H1 (cell line): ENCODE results near the gene RMDN3. TPM values are rescaled to one million over a fixed set of nuclear protein-coding genes. Genes with fewer than 3 reads are reported as not detected.
A peak's percentile ranks its signal among the peaks of the same experiment; 100 is the strongest.

ENCODE experiments used
- CTCF ChIA-PET: fragments of 300-600 bp; sonication (Branson Sonifier 250); formaldehyde crosslinking; loops from one replicate; lab custom pipeline; 2021; ENCODE audit not compliant: partially characterized antibody; lab: Charles Lee
- POLR2A ChIA-PET: fragments of 300-600 bp; sonication (Branson Sonifier 250); formaldehyde crosslinking; loops from one replicate; lab custom pipeline; 2021; ENCODE audit warnings: inconsistent platforms; ENCODE audit not compliant: partially characterized antibody; lab: Charles Lee
- DNase-seq, 2 experiments: peaks; one replicate each; pipeline versions ENCODE4 v3.0.0 to v3.0.0-alpha.2; 2010 to 2022; ENCODE audit warnings: low spot score in 2 of 2, low read depth in 1 of 2, mixed read lengths in 1 of 2
- FAIRE-seq: peaks from 2 replicates; lab custom pipeline; 2011; peaks lifted over from hg19 to GRCh38; lab: Jason Lieb, UNC
- H2AFZ ChIP-seq: 2 replicates; pipeline ENCODE4 v1.8.1; 2012; ENCODE audit warnings: low read length, inconsistent platforms
- H2AK5ac ChIP-seq: 2 replicates; pipeline ENCODE4 v1.6.1; 2013; ENCODE audit warnings: low read depth, low read length
- H2BK120ac ChIP-seq: replicated peaks from 2 replicates; pipeline ENCODE3; 2013; ENCODE audit warnings: low read depth, low read length, inconsistent platforms
- H2BK12ac ChIP-seq: 2 replicates; pipeline ENCODE4 v1.6.1; 2013; ENCODE audit warnings: low read depth, low read length
- H2BK15ac ChIP-seq: 2 replicates; pipeline ENCODE4 v1.6.1; 2013; ENCODE audit warnings: low read length
- H2BK20ac ChIP-seq: 2 replicates; pipeline ENCODE4 v1.6.1; 2013; ENCODE audit warnings: low read length
- H2BK5ac ChIP-seq: 2 replicates; pipeline ENCODE4 v1.6.1; 2013; ENCODE audit warnings: low read depth, low read length
- H3K14ac ChIP-seq: 2 replicates; pipeline ENCODE4 v1.6.1; 2013; ENCODE audit warnings: inconsistent platforms; ENCODE audit not compliant: insufficient read length
- H3K18ac ChIP-seq: 2 replicates; pipeline ENCODE4 v1.6.1; 2013; ENCODE audit warnings: low read length; ENCODE audit errors: extremely low read depth
- H3K23ac ChIP-seq: 2 replicates; pipeline ENCODE4 v1.6.1; 2013; ENCODE audit warnings: inconsistent platforms; ENCODE audit not compliant: insufficient read length
- H3K23me2 ChIP-seq: 2 replicates; pipeline ENCODE4 v1.6.1; 2013; ENCODE audit warnings: low read depth, low read length
- H3K27ac ChIP-seq: 2 replicates; pipeline ENCODE4 v1.6.1; 2011; ENCODE audit warnings: low read depth, low read length, inconsistent platforms
- H3K27me3 ChIP-seq, 4 experiments: replicated peaks in 1 of 4; 1 replicate in 1 of 4; 2 replicates in 3 of 4; pipeline versions ENCODE4 v1.6.1 to v1.8.1; 2011 to 2013; ENCODE audit warnings: low read length in 3 of 4, mild to moderate bottlenecking in 3 of 4, inconsistent platforms in 2 of 4, mixed read lengths in 2 of 4, moderate library complexity in 1 of 4; ENCODE audit not compliant: control insufficient read depth in 3 of 4, insufficient read depth in 3 of 4; ENCODE audit errors: extremely low read depth in 1 of 4
- H3K36me3 ChIP-seq, 4 experiments: 2 replicates each; pipeline versions ENCODE4 v1.6.1 to v1.8.1; 2011 to 2013; ENCODE audit warnings: mild to moderate bottlenecking in 4 of 4, low read length in 3 of 4, moderate library complexity in 2 of 4, control low read depth in 1 of 4, inconsistent platforms in 1 of 4; ENCODE audit not compliant: insufficient read depth in 4 of 4, control insufficient read depth in 2 of 4
- H3K4ac ChIP-seq: replicated peaks from 2 replicates; pipeline ENCODE3; 2013; ENCODE audit warnings: low read length, low read depth, mixed read lengths, inconsistent platforms; ENCODE audit not compliant: insufficient read length
- H3K4me1 ChIP-seq, 4 experiments: replicated peaks in 1 of 4; 1 replicate in 1 of 4; 2 replicates in 3 of 4; pipeline versions ENCODE4 v1.6.1 to v1.8.1; 2011 to 2013; ENCODE audit warnings: low read length in 3 of 4, inconsistent platforms in 2 of 4, mixed read lengths in 1 of 4; ENCODE audit not compliant: insufficient read depth in 4 of 4, control insufficient read depth in 3 of 4
- H3K4me2 ChIP-seq, 2 experiments: 2 replicates each; pipeline versions ENCODE4 v1.6.1 to v1.8.1; 2011 to 2013; ENCODE audit warnings: low read depth in 2 of 2, low read length in 2 of 2, control low read depth in 1 of 2, inconsistent platforms in 1 of 2, mild to moderate bottlenecking in 1 of 2; ENCODE audit not compliant: insufficient read depth in 1 of 2
- H3K4me3 ChIP-seq, 4 experiments: fragments of 200-600, 300-600 bp in 1 of 4; sonication (generic), shearing (Covaris generic), sonication (Bioruptor Twin) in 1 of 4; 2 replicates each; pipeline versions ENCODE4 v1.5.1 to v1.8.1; 2011 to 2016; ENCODE audit warnings: low read length in 4 of 4, low read depth in 3 of 4, control low read depth in 2 of 4, inconsistent platforms in 2 of 4, mild to moderate bottlenecking in 2 of 4, mixed read lengths in 1 of 4, moderate library complexity in 1 of 4; ENCODE audit not compliant: insufficient read depth in 2 of 4; ENCODE audit errors: extremely low read depth in 1 of 4
- H3K56ac ChIP-seq: replicated peaks from 2 replicates; pipeline ENCODE3; 2013; ENCODE audit warnings: low read depth, mild to moderate bottlenecking, mixed read lengths, low read length, inconsistent platforms; ENCODE audit not compliant: insufficient read length
- H3K79me1 ChIP-seq: 2 replicates; pipeline ENCODE4 v1.6.1; 2013; ENCODE audit warnings: low read depth, low read length, control low read depth
- H3K79me2 ChIP-seq, 2 experiments: 2 replicates each; pipeline versions ENCODE4 v1.6.1 to v1.8.1; 2012 to 2013; ENCODE audit warnings: low read length in 2 of 2, mild to moderate bottlenecking in 2 of 2, inconsistent platforms in 1 of 2; ENCODE audit not compliant: insufficient read depth in 2 of 2, control insufficient read depth in 1 of 2
- H3K9ac ChIP-seq, 4 experiments: replicated peaks in 1 of 4; 1 replicate in 1 of 4; 2 replicates in 3 of 4; pipeline versions ENCODE4 v1.6.1 to v1.8.1; 2011 to 2013; ENCODE audit warnings: low read depth in 3 of 4, low read length in 3 of 4, control low read depth in 2 of 4, mild to moderate bottlenecking in 2 of 4, moderate library complexity in 2 of 4, inconsistent platforms in 1 of 4; ENCODE audit errors: extremely low read depth in 1 of 4
- H3K9me3 ChIP-seq, 2 experiments: 2 replicates each; pipeline versions ENCODE4 v1.6.1 to v1.8.1; 2012 to 2013; ENCODE audit warnings: mild to moderate bottlenecking in 2 of 2, moderate library complexity in 2 of 2, control low read depth in 1 of 2, inconsistent platforms in 1 of 2, low read depth in 1 of 2, low read length in 1 of 2, mixed read lengths in 1 of 2; ENCODE audit not compliant: insufficient read depth in 2 of 2
- H4K20me1 ChIP-seq, 2 experiments: replicated peaks in 1 of 2; 2 replicates each; pipeline versions ENCODE3 to v1.8.1; 2011 to 2013; ENCODE audit warnings: inconsistent platforms in 2 of 2, low read length in 2 of 2, mild to moderate bottlenecking in 1 of 2; ENCODE audit not compliant: insufficient read depth in 2 of 2, control insufficient read depth in 1 of 2
- H4K5ac ChIP-seq: 2 replicates; pipeline ENCODE4 v1.6.1; 2013; ENCODE audit warnings: low read length, low read depth, mixed read lengths, inconsistent platforms; ENCODE audit not compliant: insufficient read length
- H4K8ac ChIP-seq: 2 replicates; pipeline ENCODE4 v1.8.0; 2013; ENCODE audit warnings: mild to moderate bottlenecking, moderate library complexity, low read length, inconsistent platforms; ENCODE audit not compliant: insufficient read depth; ENCODE audit errors: extremely low read depth
- H4K91ac ChIP-seq: replicated peaks from 2 replicates; pipeline ENCODE3; 2013; ENCODE audit warnings: low read length, mixed read lengths, inconsistent platforms; ENCODE audit not compliant: insufficient read length
- BCL11A ChIP-seq, 2 experiments: IDR thresholded peaks; one replicate each; pipeline ENCODE4 v1.6.1; 2011; ENCODE audit warnings: low read depth in 2 of 2, low read length in 2 of 2, mild to moderate bottlenecking in 2 of 2
- BRCA1 ChIP-seq: IDR thresholded peaks from 2 replicates; pipeline ENCODE4 v1.6.1; 2012; ENCODE audit warnings: low read depth, low read length, improper control_type of control experiment
- KDM1A ChIP-seq: fragments of 200-600, 300-600 bp; sonication (generic); IDR thresholded peaks from 2 replicates; pipeline ENCODE4 v1.7.1; 2016; ENCODE audit warnings: mild to moderate bottlenecking, low read length, borderline replicate concordance
- KDM5A ChIP-seq: fragments of 200-600 bp; IDR thresholded peaks from 2 replicates; pipeline ENCODE4 v1.7.1; 2012; ENCODE audit warnings: mild to moderate bottlenecking, low read length, inconsistent platforms, mixed read lengths
- NRF1 ChIP-seq: IDR thresholded peaks from 2 replicates; pipeline ENCODE4 v1.6.1; 2011; ENCODE audit warnings: mild to moderate bottlenecking, low read depth, low read length, improper control_type of control experiment
- PHF8 ChIP-seq: fragments of 200-600 bp; sonication (generic); conservative IDR thresholded peaks from 2 replicates; pipeline ENCODE4 v1.7.1; 2012; ENCODE audit warnings: low read depth, mild to moderate bottlenecking, inconsistent platforms, low read length, moderate library complexity
- SIRT6 ChIP-seq: IDR thresholded peaks from one replicate; pipeline ENCODE4 v1.7.1; 2012; ENCODE audit warnings: low read length, inconsistent platforms
- SP1 ChIP-seq: IDR thresholded peaks from 2 replicates; pipeline ENCODE4 v1.6.1; 2011; ENCODE audit warnings: low read depth, low read length
- TCF12 ChIP-seq: IDR thresholded peaks from 2 replicates; pipeline ENCODE4 v1.6.1; 2011; ENCODE audit warnings: low read depth, mild to moderate bottlenecking, low read length
- WGBS, 2 experiments: shearing (Covaris generic) in 1 of 2; methylation state at CpG; one replicate each; pipeline versions ENCODE4 v1.1.6 to v1.1.7; 2013 to 2015; ENCODE audit warnings: low lambda C conversion rate in 2 of 2, mixed read lengths in 2 of 2, inconsistent platforms in 1 of 2, low coverage in 1 of 2, missing lambda C conversion rate in 1 of 2; ENCODE audit not compliant: insufficient replicate concordance in 2 of 2, insufficient coverage in 1 of 2, insufficient read length in 1 of 2; ENCODE audit errors: extremely low coverage in 1 of 2, missing lambda C conversion rate in 1 of 2; 5-methylcytosine and 5-hydroxymethylcytosine counted together
- polyA plus RNA-seq, 7 experiments: library from polyadenylated mRNA; depleted of rRNA in 3 of 7; stranded (reverse) in 5 of 7; unstranded in 2 of 7; fragments of >200 nt in 5 of 7; fragments of 200-250 nt in 2 of 7; gene quantifications; 1 replicate in 5 of 7; 2 replicates in 1 of 7; 4 replicates in 1 of 7; pipeline versions ENCODE4 v1.2.1 to v1.2.3, GENCODE V29; 2011 to 2013; ENCODE audit warnings: missing spikeins in 2 of 7, mixed read lengths in 2 of 7
- total RNA-seq: library from RNA; stranded (reverse); fragmentation: NEBNext Ultra II Directional; extraction: Animal tissue kit (Norgen Biotek cat#: 25700); gene quantifications from 2 replicates; pipeline ENCODE4 v1.2.1, GENCODE V29; 2021
- TF ChIP-seq, protein P1 (sequence below), 3 experiments: IDR thresholded peaks; 1 replicate in 2 of 3; 2 replicates in 1 of 3; pipeline versions ENCODE4 v1.5.1 to v1.6.1; 2011; ENCODE audit warnings: low read length in 3 of 3, mild to moderate bottlenecking in 3 of 3, inconsistent platforms in 2 of 3, low read depth in 1 of 3, moderate library complexity in 1 of 3; ENCODE audit not compliant: insufficient read depth in 1 of 3; ENCODE audit errors: control extremely low read depth in 1 of 3

Gene RMDN3
- total and polyA plus RNA-seq, 2 of the 8 experiments (the other 6 are each of a cell fraction or from before 2014, with no cell fraction given) = 10.8 to 24.1 TPM

DNA sequence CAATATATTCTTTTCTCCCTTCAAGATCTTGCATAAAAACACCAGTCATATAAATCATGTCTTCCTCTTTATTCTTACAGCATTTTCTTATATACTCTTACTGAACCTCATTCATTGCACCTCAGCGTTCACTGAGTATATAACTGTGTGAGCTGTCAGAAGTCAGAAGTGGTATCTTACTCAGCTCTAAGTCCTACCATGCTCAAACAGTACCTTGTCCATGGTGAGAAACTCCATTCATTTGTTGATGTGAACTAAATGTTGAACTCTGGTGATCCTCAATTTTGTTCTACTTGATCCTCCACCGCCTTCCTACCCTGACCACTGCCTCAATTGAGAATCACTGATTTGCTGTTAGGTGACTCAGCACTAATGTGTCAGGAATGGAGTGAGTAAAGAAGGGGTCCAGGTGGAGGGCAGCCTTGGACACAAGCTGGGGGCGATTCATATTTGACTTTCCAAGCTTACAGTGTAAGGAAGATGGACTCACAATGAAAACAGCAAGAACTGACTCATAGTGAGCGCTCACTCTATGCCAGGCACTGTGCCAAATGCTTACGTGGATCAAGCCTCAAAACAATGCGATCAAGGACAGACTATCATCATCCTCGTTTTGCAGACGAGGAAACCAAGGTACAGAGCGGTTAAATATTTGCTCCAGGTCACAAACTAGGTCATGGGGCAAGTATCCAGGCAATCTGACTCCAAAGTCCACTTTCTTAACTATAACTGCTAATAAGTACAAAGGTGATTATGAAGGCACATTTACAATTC is 38.3 kb upstream of the RMDN3 start:
- H2BK120ac ChIP-seq = no peak overlapping the region
- TF ChIP-seq NRF1 (no peak), PHF8 (no peak), TCF12 (no peak), BCL11A (IDR thresholded peaks at IDR 0.05; ENCODE audit: low read depth in 2 of 2, low read length in 2 of 2) (no peak), BRCA1 (no peak), SIRT6 (no peak), KDM1A (no peak), SP1 (no peak), KDM5A (no peak)
- TF ChIP-seq, protein P1, sequence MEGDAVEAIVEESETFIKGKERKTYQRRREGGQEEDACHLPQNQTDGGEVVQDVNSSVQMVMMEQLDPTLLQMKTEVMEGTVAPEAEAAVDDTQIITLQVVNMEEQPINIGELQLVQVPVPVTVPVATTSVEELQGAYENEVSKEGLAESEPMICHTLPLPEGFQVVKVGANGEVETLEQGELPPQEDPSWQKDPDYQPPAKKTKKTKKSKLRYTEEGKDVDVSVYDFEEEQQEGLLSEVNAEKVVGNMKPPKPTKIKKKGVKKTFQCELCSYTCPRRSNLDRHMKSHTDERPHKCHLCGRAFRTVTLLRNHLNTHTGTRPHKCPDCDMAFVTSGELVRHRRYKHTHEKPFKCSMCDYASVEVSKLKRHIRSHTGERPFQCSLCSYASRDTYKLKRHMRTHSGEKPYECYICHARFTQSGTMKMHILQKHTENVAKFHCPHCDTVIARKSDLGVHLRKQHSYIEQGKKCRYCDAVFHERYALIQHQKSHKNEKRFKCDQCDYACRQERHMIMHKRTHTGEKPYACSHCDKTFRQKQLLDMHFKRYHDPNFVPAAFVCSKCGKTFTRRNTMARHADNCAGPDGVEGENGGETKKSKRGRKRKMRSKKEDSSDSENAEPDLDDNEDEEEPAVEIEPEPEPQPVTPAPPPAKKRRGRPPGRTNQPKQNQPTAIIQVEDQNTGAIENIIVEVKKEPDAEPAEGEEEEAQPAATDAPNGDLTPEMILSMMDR (IDR thresholded peaks at IDR 0.05; ENCODE audit: control extremely low read depth in 1 of 3, insufficient read depth in 1 of 3, low read depth in 1 of 3, low read length in 3 of 3) = no peak

More for the DNA sequence above, 38.3 kb upstream of the RMDN3 start:
- peaks cover 0 to 14% of the 10 kb centered on the region in 2 experiments; a peak in 2 of 4 replicates for H3K79me2 ChIP-seq
- H3K27ac ChIP-seq = no peak overlapping the region
- no peaks in the 10 kb centered on the region; a peak in 1 of 8 replicates for H3K36me3 ChIP-seq
- no peak overlapping the region for H3K4ac ChIP-seq
- H2BK20ac ChIP-seq = peak overlapping the region; percentile 24; the same call in 1 of the 2 replicates
- 0 out of 2 replicates have a peak overlapping the region, but pooled peaks have one; percentile 4 for H2BK5ac ChIP-seq
- H2BK15ac ChIP-seq = 0 out of 2 replicates have a peak overlapping the region, but pooled peaks have one; percentile 22
- ChIA-PET CTCF (interaction anchor here (1.8 to 2.2 kb wide), 5 partner anchors 9 to 101 kb away, joined by 5 to 8 read pairs (median 7); partner anchors contain the start of gene VPS18), POLR2A (interaction anchor here (0.8 kb wide), 1 partner anchor 13 kb away, joined by 4 read pairs; no protein-coding TSS in a partner anchor)
- H2BK12ac ChIP-seq = no peak overlapping the region
- DNase-seq (no peak), FAIRE-seq (no peak)
- no peaks in the 10 kb centered on the region for H3K27me3 ChIP-seq
- H3K14ac ChIP-seq = no peak overlapping the region
- peak overlapping the region; percentile 68 for H4K91ac ChIP-seq
- H3K56ac ChIP-seq = no peak overlapping the region
- no peaks in the 10 kb centered on the region; the same call in 1 of the 2 replicates for H3K23me2 ChIP-seq
- H4K8ac ChIP-seq = no peak overlapping the region
- H3K9me3 ChIP-seq = no peaks in the 10 kb centered on the region
- H3K23ac ChIP-seq = no peak overlapping the region
- H4K5ac ChIP-seq = no peak overlapping the region
- no peak overlapping the region for H3K4me2 ChIP-seq
- peaks cover 2 to 3% of the 10 kb centered on the region in 2 experiments for H4K20me1 ChIP-seq
- peaks cover 4 to 13% (median 8%) of the 10 kb centered on the region in 4 experiments for H3K4me1 ChIP-seq
- WGBS, 2 experiments = 86% methylated on average over 9 of the region's 9 CpGs; no CpG with 5 or more reads in 1 of the 2 experiments
- peaks cover 4% of the 10 kb centered on the region for H3K79me1 ChIP-seq
- no peak overlapping the region for H3K4me3 ChIP-seq
- no peak overlapping the region; a peak in 1 of 7 replicates for H3K9ac ChIP-seq
- no peak overlapping the region for H2AFZ ChIP-seq
- H2AK5ac ChIP-seq = no peak overlapping the region
- H3K18ac ChIP-seq = no peak overlapping the region
